IMR-90 (cell line): ENCODE measurements around the gene PTPN23. TPM values are rescaled to one million over a fixed set of nuclear protein-coding genes. Genes with fewer than 3 reads are reported as not detected.

Source experiments
- ATAC-seq: fragments of 200-7000 bp; cut with Tn5 transposase; 2 replicates; pipeline ENCODE4 v1.9.1; 2020; ENCODE audit warnings: low read depth, mild to moderate bottlenecking, moderate library complexity
- BruUV-seq: library from RNA; stranded (reverse); fragments of 400-500 nt; replicated peaks from 2 replicates; lab custom pipeline; 2021; lab: Mats Ljungman, UMichigan
- CTCF ChIA-PET: fragments of 300-600 bp; formaldehyde crosslinking; extraction: SDS; loops from one replicate; lab custom pipeline; 2021; ENCODE audit warnings: antibody characterized with exemption; lab: Yijun Ruan, JAX
- POLR2A ChIA-PET: fragments of 300-600 bp; sonication (Branson Sonifier 250); formaldehyde crosslinking; loops from one replicate; lab custom pipeline; 2022; ENCODE audit warnings: antibody characterized with exemption; ENCODE audit not compliant: unreplicated experiment; lab: Charles Lee
- DNase-seq: peaks from one replicate; pipeline ENCODE4 v3.0.0; 2013
- H2AFZ ChIP-seq: replicated peaks from 2 replicates; pipeline ENCODE3; 2013; ENCODE audit warnings: low read length, mild to moderate bottlenecking; ENCODE audit not compliant: poor library complexity
- H2AK5ac ChIP-seq: 2 replicates; pipeline ENCODE4 v1.6.1; 2013; ENCODE audit warnings: low read depth, low read length, inconsistent platforms
- H2AK9ac ChIP-seq: replicated peaks from 2 replicates; pipeline ENCODE3; 2013; ENCODE audit warnings: mild to moderate bottlenecking, low read depth, low read length, moderate library complexity; ENCODE audit not compliant: poor library complexity
- H2BK120ac ChIP-seq: 2 replicates; pipeline ENCODE4 v1.6.1; 2013; ENCODE audit warnings: low read depth, low read length, inconsistent platforms
- H2BK15ac ChIP-seq: 3 replicates; pipeline ENCODE4 v1.6.1; 2013; ENCODE audit warnings: low read depth, low read length, inconsistent platforms
- H2BK20ac ChIP-seq: 2 replicates; pipeline ENCODE4 v1.6.1; 2013; ENCODE audit warnings: low read depth, mild to moderate bottlenecking, inconsistent platforms, low read length, moderate library complexity
- H2BK5ac ChIP-seq: 2 replicates; pipeline ENCODE4 v1.6.1; 2013; ENCODE audit warnings: mild to moderate bottlenecking, low read depth, low read length, inconsistent platforms; ENCODE audit not compliant: poor library complexity, severe bottlenecking
- H3K14ac ChIP-seq: replicated peaks from 2 replicates; pipeline ENCODE4 v1.6.1; 2013; ENCODE audit warnings: low read depth, low read length, inconsistent platforms
- H3K18ac ChIP-seq: 2 replicates; pipeline ENCODE4 v1.6.1; 2013; ENCODE audit warnings: low read depth, low read length, control low read depth
- H3K23ac ChIP-seq: 2 replicates; pipeline ENCODE4 v1.6.1; 2013; ENCODE audit warnings: low read depth, low read length, inconsistent platforms
- H3K27ac ChIP-seq: 2 replicates; pipeline ENCODE4 v1.5.1; 2013; ENCODE audit warnings: mild to moderate bottlenecking, control low read depth, low read length; ENCODE audit not compliant: insufficient read depth
- H3K27me3 ChIP-seq: 2 replicates; pipeline ENCODE4 v1.6.1; 2013; ENCODE audit warnings: low read length; ENCODE audit not compliant: control insufficient read depth, insufficient read depth
- H3K36me3 ChIP-seq: 2 replicates; pipeline ENCODE4 v1.6.1; 2013; ENCODE audit warnings: low read length, mixed read lengths; ENCODE audit not compliant: control insufficient read depth, insufficient read depth
- H3K4ac ChIP-seq: 2 replicates; pipeline ENCODE4 v1.6.1; 2013; ENCODE audit warnings: low read depth, low read length, inconsistent platforms
- H3K4me1 ChIP-seq: 2 replicates; pipeline ENCODE4 v1.6.1; 2013; ENCODE audit warnings: low read length, mixed read lengths; ENCODE audit not compliant: control insufficient read depth, insufficient read depth
- H3K4me2 ChIP-seq: 2 replicates; pipeline ENCODE4 v1.6.1; 2013; ENCODE audit warnings: low read depth, mild to moderate bottlenecking, control low read depth, low read length, moderate library complexity
- H3K4me3 ChIP-seq: 2 replicates; pipeline ENCODE4 v1.5.1; 2013; ENCODE audit warnings: low read depth, mild to moderate bottlenecking, control low read depth, low read length, moderate library complexity; ENCODE audit not compliant: insufficient read depth
- H3K56ac ChIP-seq: 2 replicates; pipeline ENCODE4 v1.6.1; 2013; ENCODE audit warnings: low read length, inconsistent platforms; ENCODE audit not compliant: insufficient read depth; ENCODE audit errors: extremely low read depth
- H3K79me1 ChIP-seq, 2 experiments: 2 replicates each; pipeline ENCODE4 v1.6.1; 2013; ENCODE audit warnings: low read length in 2 of 2, inconsistent platforms in 1 of 2, low read depth in 1 of 2
- H3K9ac ChIP-seq: 2 replicates; pipeline ENCODE4 v1.6.1; 2013; ENCODE audit warnings: low read depth, low read length, control low read depth
- H3K9me1 ChIP-seq: 2 replicates; pipeline ENCODE4 v1.6.1; 2013; ENCODE audit warnings: low read length, inconsistent platforms; ENCODE audit not compliant: insufficient read depth
- H3K9me3 ChIP-seq: 2 replicates; pipeline ENCODE4 v1.6.1; 2013; ENCODE audit warnings: low read length; ENCODE audit not compliant: control insufficient read depth, insufficient read depth
- H4K20me1 ChIP-seq: 2 replicates; pipeline ENCODE4 v1.6.1; 2013; ENCODE audit warnings: low read length, inconsistent platforms; ENCODE audit not compliant: insufficient read depth
- H4K5ac ChIP-seq: 2 replicates; pipeline ENCODE4 v1.6.1; 2013; ENCODE audit warnings: mild to moderate bottlenecking, low read depth, low read length, control low read depth
- H4K8ac ChIP-seq, 2 experiments: 2 replicates each; pipeline ENCODE4 v1.6.1; 2013; ENCODE audit warnings: low read depth in 2 of 2, low read length in 2 of 2, control low read depth in 1 of 2, inconsistent platforms in 1 of 2
- H4K91ac ChIP-seq: 2 replicates; pipeline ENCODE4 v1.6.1; 2013; ENCODE audit warnings: low read depth, low read length, inconsistent platforms; ENCODE audit not compliant: insufficient read depth
- BHLHE40 ChIP-seq: fragments of 150-350 bp; IDR thresholded peaks from 2 replicates; pipeline ENCODE4 v1.6.1; 2016; ENCODE audit warnings: mild to moderate bottlenecking, low read depth, low read length
- CEBPB ChIP-seq: IDR thresholded peaks from 2 replicates; pipeline ENCODE4 v1.6.1; 2012; ENCODE audit warnings: low read depth, low read length, improper control_type of control experiment
- CHD1 ChIP-seq: IDR thresholded peaks from 2 replicates; pipeline ENCODE4 v1.6.1; 2012; ENCODE audit warnings: low read depth, low read length, improper control_type of control experiment
- CTCF ChIP-seq: conservative IDR thresholded peaks from 2 replicates; pipeline ENCODE4 v1.5.1; 2012; ENCODE audit warnings: mild to moderate bottlenecking, low read depth, low read length, improper control_type of control experiment
- ELK1 ChIP-seq: fragments of 150-350 bp; IDR thresholded peaks from 2 replicates; pipeline ENCODE4 v1.6.1; 2016; ENCODE audit warnings: low read depth, mild to moderate bottlenecking, low read length, moderate library complexity, borderline replicate concordance
- FOS ChIP-seq: fragments of 150-350 bp; IDR thresholded peaks from 2 replicates; pipeline ENCODE4 v1.6.1; 2016; ENCODE audit warnings: low read depth, low read length
- MAFK ChIP-seq: IDR thresholded peaks from 2 replicates; pipeline ENCODE4 v1.6.1; 2012; ENCODE audit warnings: low read depth, low read length, improper control_type of control experiment
- MAZ ChIP-seq: IDR thresholded peaks from 2 replicates; pipeline ENCODE4 v1.6.1; 2012; ENCODE audit warnings: low read depth, mild to moderate bottlenecking, low read length, improper control_type of control experiment, moderate library complexity, borderline replicate concordance
- MXI1 ChIP-seq: IDR thresholded peaks from 2 replicates; pipeline ENCODE4 v1.6.1; 2012; ENCODE audit warnings: low read depth, mild to moderate bottlenecking, low read length, moderate library complexity, borderline replicate concordance
- POLR2A ChIP-seq: IDR thresholded peaks from 2 replicates; pipeline ENCODE4 v1.6.1; 2012; ENCODE audit warnings: mild to moderate bottlenecking, low read depth, low read length
- RAD21 ChIP-seq: IDR thresholded peaks from 2 replicates; pipeline ENCODE4 v1.6.1; 2012; ENCODE audit warnings: low read length, improper control_type of control experiment
- RCOR1 ChIP-seq: IDR thresholded peaks from 2 replicates; pipeline ENCODE4 v1.6.1; 2012; ENCODE audit warnings: mild to moderate bottlenecking, low read length, improper control_type of control experiment; ENCODE audit not compliant: insufficient replicate concordance
- RFX5 ChIP-seq: IDR thresholded peaks from 2 replicates; pipeline ENCODE4 v1.8.0; 2012; ENCODE audit warnings: low read depth, mild to moderate bottlenecking, low read length, moderate library complexity
- SMC3 ChIP-seq: fragments of 150-350 bp; IDR thresholded peaks from 2 replicates; pipeline ENCODE4 v1.6.1; 2016; ENCODE audit warnings: low read depth, mild to moderate bottlenecking, antibody characterized with exemption, low read length, moderate library complexity
- USF2 ChIP-seq: fragments of 150-350 bp; IDR thresholded peaks from 2 replicates; pipeline ENCODE4 v1.6.1; 2017; ENCODE audit warnings: mild to moderate bottlenecking, antibody characterized with exemption, low read length, low read depth
- WGBS, 2 experiments: methylation state at CpG; one replicate each; pipeline versions ENCODE4 v1.1.5 to v1.1.7; 2013; ENCODE audit warnings: missing lambda C conversion rate in 2 of 2; ENCODE audit not compliant: insufficient read length in 1 of 2; ENCODE audit errors: extremely low coverage in 2 of 2; 5-methylcytosine and 5-hydroxymethylcytosine counted together
- dilution Hi-C: fragments of 300-500 bp; cut with HindIII; formaldehyde crosslinking; loops from one replicate; pipeline ENCODE4 v1.14.3; 2018; ENCODE audit warnings: low sequenced_read_pairs; ENCODE audit not compliant: unreplicated experiment
- in situ Hi-C: fragments of 300-500 bp; cut with MboI; formaldehyde crosslinking; loops from 3 replicates; pipeline ENCODE4 v1.14.3; 2019; ENCODE audit warnings: low sequenced_read_pairs, inconsistent platforms, mixed read lengths
- intact Hi-C: fragments of 100-400 bp; cut with micrococcal nuclease; formaldehyde crosslinking; loops from 2 replicates; pipeline ENCODE4 v1.10.0; 2022
- polyA plus RNA-seq, 3 experiments: library from polyadenylated mRNA; depleted of rRNA; stranded (reverse); fragments of >200 nt; gene quantifications; 2 replicates each; pipeline ENCODE4 v1.2.3, GENCODE V29; 2012; ENCODE audit warnings: low replicate concordance in 1 of 3
- total RNA-seq: library from RNA; depleted of rRNA; stranded (reverse); fragments of >200 nt; gene quantifications from 2 replicates; pipeline ENCODE4 v1.2.3, GENCODE V29; 2012

PTPN23 gene
- total and polyA plus RNA-seq, 2 of the 4 experiments (the other 2 are of a cell fraction), result 4.5 to 15.1 TPM

- TF ChIP-seq RCOR1 (no peak), POLR2A (no peak), BHLHE40 (no peak), USF2 (no peak), FOS (no peak)
Observed at GRCh38 chr3:47376393-47376792, 4.4 kb upstream of the PTPN23 start (continued).

GRCh38 chr3:47377186-47377585, 3.6 kb upstream of the PTPN23 start:
- Histone ChIP-seq H3K4me3 (no peak overlapping the region), H2AFZ (no peak overlapping the region), H2BK5ac (no peak overlapping the region), H3K9ac (no peak overlapping the region), H2BK120ac (no peak overlapping the region), H3K9me1 (peaks cover 6% of the 10 kb centered on the region), H3K27ac (no peak overlapping the region), H3K56ac (no peak overlapping the region), H4K8ac (no peak overlapping the region), H2BK15ac (no peak overlapping the region), H3K9me3 (no peaks in the 10 kb centered on the region), H4K20me1 (peaks cover 9% of the 10 kb centered on the region), H3K27me3 (no peaks in the 10 kb centered on the region), H2BK20ac (no peak overlapping the region), H4K91ac (no peak overlapping the region), H3K79me1 (peaks cover 20 to 39% of the 10 kb centered on the region in 2 experiments), H2AK5ac (no peak overlapping the region), H3K4me2 (no peak overlapping the region), H2AK9ac (no peak overlapping the region), H3K23ac (no peak overlapping the region), H3K18ac (no peak overlapping the region), H3K14ac (no peak overlapping the region), H3K36me3 (no peaks in the 10 kb centered on the region), H3K4me1 (peaks cover 7% of the 10 kb centered on the region), H4K5ac (no peak overlapping the region), H3K4ac (no peak overlapping the region)
- BruUV-seq, result no TSS peak
- in situ Hi-C loops (no loop called here), dilution Hi-C loops (no loop called here), intact Hi-C loops (no loop called here)
- 88% methylated on average over 1 of the region's 2 CpGs; no CpG with 5 or more reads in 1 of the 2 experiments for WGBS, 2 experiments
- ChIA-PET CTCF (interaction anchor here (0.6 kb wide), 1 partner anchor 401 kb away, joined by 3 read pairs; no protein-coding TSS in a partner anchor), POLR2A (interaction anchor here (0.5 kb wide), 1 partner anchor 400 kb away, joined by 4 read pairs; no protein-coding TSS in a partner anchor)
- no peak for DNase-seq
- no peak for ATAC-seq
- TF ChIP-seq RCOR1 (no peak), SMC3 (no peak), CTCF (no peak), RAD21 (no peak), ELK1 (no peak), CEBPB (no peak), MAZ (no peak), MXI1 (no peak), CHD1 (no peak), RFX5 (no peak), MAFK (no peak), POLR2A (no peak)
